AG04450 (cell line): ENCODE data around the gene TNFAIP3. TPM values are rescaled to one million over a fixed set of nuclear protein-coding genes. Genes with fewer than 3 reads are reported as not detected.

Experiments used
- CTCF ChIA-PET: fragments of 300-600, 350-600 bp; formaldehyde crosslinking; extraction: SDS; loops from one replicate; lab custom pipeline; 2022; ENCODE audit warnings: antibody characterized with exemption, inconsistent platforms; lab: Charles Lee
- POLR2A ChIA-PET: fragments of 350-600 bp; formaldehyde crosslinking; extraction: SDS; loops from one replicate; lab custom pipeline; 2021; ENCODE audit warnings: antibody characterized with exemption, inconsistent platforms; lab: Yijun Ruan, JAX
- DNase-seq: peaks from one replicate; pipeline ENCODE4 v3.0.0-alpha.2; 2011; ENCODE audit warnings: low read depth, low spot score
- H3K27ac ChIP-seq: one replicate; pipeline ENCODE4 v1.5.1; 2012; ENCODE audit warnings: low read depth, low read length, control low read depth
- H3K27me3 ChIP-seq: one replicate; pipeline ENCODE4 v1.6.0; 2012; ENCODE audit warnings: low read length; ENCODE audit not compliant: control insufficient read depth, insufficient read depth
- H3K4me3 ChIP-seq: 2 replicates; pipeline ENCODE4 v1.5.1; 2011; ENCODE audit warnings: mild to moderate bottlenecking, low read depth, low read length, control low read depth
- H3K9me3 ChIP-seq: 2 replicates; pipeline ENCODE4 v1.5.1; 2012; ENCODE audit warnings: low read length; ENCODE audit not compliant: control insufficient read depth, insufficient read depth
- polyA plus RNA-seq: library from polyadenylated mRNA; depleted of rRNA; stranded (reverse); fragments of >200 nt; gene quantifications from 2 replicates; pipeline ENCODE4 v1.2.3, GENCODE V29; 2011
- TF ChIP-seq, protein P1 (sequence below): IDR thresholded peaks from 2 replicates; pipeline ENCODE4 v1.5.1; 2011; ENCODE audit warnings: low read depth, low read length, control low read depth, inconsistent platforms

The TNFAIP3 gene
- polyA plus RNA-seq, 1 experiment: 16.7 TPM

DNA sequence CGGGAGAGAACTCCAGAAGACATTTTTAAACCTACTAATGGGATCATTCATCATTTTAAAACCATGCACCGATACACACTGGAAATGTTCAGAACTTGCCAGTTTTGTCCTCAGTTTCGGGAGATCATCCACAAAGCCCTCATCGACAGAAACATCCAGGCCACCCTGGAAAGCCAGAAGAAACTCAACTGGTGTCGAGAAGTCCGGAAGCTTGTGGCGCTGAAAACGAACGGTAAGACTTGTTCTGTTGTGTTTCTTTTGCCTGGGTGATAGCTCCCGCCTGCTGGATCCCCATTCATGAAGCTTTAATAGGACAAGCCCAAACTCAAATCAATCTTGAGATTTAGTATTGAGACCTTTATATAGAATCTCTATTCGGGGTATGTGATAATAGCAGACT, 4.2 kb downstream of the TNFAIP3 start:
- Histone ChIP-seq H3K27me3 (no peaks in the 10 kb centered on the region), H3K27ac (no peak overlapping the region), H3K9me3 (no peaks in the 10 kb centered on the region; the same call in 1 of the 2 replicates), H3K4me3 (no peak overlapping the region)
- ChIA-PET CTCF (interaction anchor here (0.7 to 5.3 kb wide), 5 partner anchors 73 to 167 kb away, joined by 3 to 30 read pairs (median 8); no protein-coding TSS in a partner anchor), POLR2A (no interaction called here)
- TF ChIP-seq, protein P1, sequence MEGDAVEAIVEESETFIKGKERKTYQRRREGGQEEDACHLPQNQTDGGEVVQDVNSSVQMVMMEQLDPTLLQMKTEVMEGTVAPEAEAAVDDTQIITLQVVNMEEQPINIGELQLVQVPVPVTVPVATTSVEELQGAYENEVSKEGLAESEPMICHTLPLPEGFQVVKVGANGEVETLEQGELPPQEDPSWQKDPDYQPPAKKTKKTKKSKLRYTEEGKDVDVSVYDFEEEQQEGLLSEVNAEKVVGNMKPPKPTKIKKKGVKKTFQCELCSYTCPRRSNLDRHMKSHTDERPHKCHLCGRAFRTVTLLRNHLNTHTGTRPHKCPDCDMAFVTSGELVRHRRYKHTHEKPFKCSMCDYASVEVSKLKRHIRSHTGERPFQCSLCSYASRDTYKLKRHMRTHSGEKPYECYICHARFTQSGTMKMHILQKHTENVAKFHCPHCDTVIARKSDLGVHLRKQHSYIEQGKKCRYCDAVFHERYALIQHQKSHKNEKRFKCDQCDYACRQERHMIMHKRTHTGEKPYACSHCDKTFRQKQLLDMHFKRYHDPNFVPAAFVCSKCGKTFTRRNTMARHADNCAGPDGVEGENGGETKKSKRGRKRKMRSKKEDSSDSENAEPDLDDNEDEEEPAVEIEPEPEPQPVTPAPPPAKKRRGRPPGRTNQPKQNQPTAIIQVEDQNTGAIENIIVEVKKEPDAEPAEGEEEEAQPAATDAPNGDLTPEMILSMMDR: no peak
- no peak for DNase-seq

- POLR2A ChIA-PET: interaction anchor here (0.6 kb wide), 1 partner anchor 49 kb away, joined by 3 read pairs; no protein-coding TSS in a partner anchor
- no peak overlapping the region for H3K27ac ChIP-seq
- no peaks in the 10 kb centered on the region; the same call in 1 of the 2 replicates for H3K9me3 ChIP-seq
- H3K27me3 ChIP-seq: no peaks in the 10 kb centered on the region
- DNase-seq: no peak
- TF ChIP-seq, protein P1: no peak
- CTCF ChIA-PET: interaction anchor here (0.9 to 2.5 kb wide), 4 partner anchors 73 to 168 kb away, joined by 3 to 8 read pairs (median 5); no protein-coding TSS in a partner anchor
- no peak overlapping the region for H3K4me3 ChIP-seq
These were observed 4.9 kb downstream of the TNFAIP3 start for GRCh38 chr6:137871831-137872454.

DNA sequence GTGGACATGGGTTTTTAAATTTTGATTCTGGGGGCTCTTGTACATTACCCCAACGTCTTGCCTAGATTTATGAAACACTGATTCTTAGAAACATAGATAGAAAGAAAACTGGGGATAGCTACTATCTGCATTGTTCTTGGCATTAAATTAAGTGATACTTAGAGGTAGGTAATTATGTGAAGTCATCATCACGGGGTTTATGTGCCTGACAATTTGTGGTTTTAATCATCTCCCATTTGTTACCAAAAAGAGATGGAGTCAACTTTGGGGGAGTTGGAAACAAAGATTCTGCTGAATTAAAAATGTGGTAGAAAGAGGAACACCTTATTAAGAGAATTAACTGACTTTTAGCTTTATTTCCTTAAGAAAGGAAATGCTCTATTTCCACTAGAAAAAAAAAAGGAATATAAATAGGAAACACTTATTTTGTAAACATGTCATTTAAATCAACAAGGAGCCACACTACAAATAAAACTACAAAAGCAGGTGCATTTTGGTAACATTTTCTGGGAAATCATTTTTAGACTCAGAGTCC, 5.6 kb downstream of the TNFAIP3 start:
- Histone ChIP-seq H3K27ac (no peak overlapping the region), H3K9me3 (no peaks in the 10 kb centered on the region; the same call in 1 of the 2 replicates), H3K4me3 (no peak overlapping the region), H3K27me3 (no peaks in the 10 kb centered on the region)
- POLR2A ChIA-PET: interaction anchor here (0.6 kb wide), 2 partner anchors 48 to 99 kb away, joined by 3 to 4 read pairs; no protein-coding TSS in a partner anchor
- TF ChIP-seq, protein P1: no peak
- DNase-seq: no peak
- CTCF ChIA-PET: interaction anchor here (0.9 to 1.0 kb wide), 2 partner anchors 74 to 165 kb away, joined by 3 to 7 read pairs; no protein-coding TSS in a partner anchor

- no peaks in the 10 kb centered on the region for H3K27me3 ChIP-seq
- TF ChIP-seq, protein P1: no peak
- no peak overlapping the region for H3K4me3 ChIP-seq
- no peak overlapping the region for H3K27ac ChIP-seq
- CTCF ChIA-PET: interaction anchor here (1.0 kb wide), 2 partner anchors 71 to 169 kb away, joined by 4 to 8 read pairs; no protein-coding TSS in a partner anchor
- DNase-seq: peak; percentile 60
- H3K9me3 ChIP-seq: no peaks in the 10 kb centered on the region
- POLR2A ChIA-PET: no interaction called here
These were observed 6.3 kb downstream of the TNFAIP3 start for GRCh38 chr6:137873273-137873762.
